HepG2 (cell line): ENCODE measurements around the gene UBE2G2.

Experiments used
- ATF2 ChIP-seq: sonication (generic); formaldehyde crosslinking; IDR thresholded peaks from 2 replicates; pipeline ENCODE4 v1.4.0; 2020; ENCODE audit warnings: missing genetic modification reagents
- EED ChIP-seq: sonication (generic); formaldehyde crosslinking; IDR thresholded peaks from 2 replicates; pipeline ENCODE4 v1.5.0; 2020; ENCODE audit warnings: mild to moderate bottlenecking, missing genetic modification reagents
- PHF20 ChIP-seq: sonication (generic); formaldehyde crosslinking; IDR thresholded peaks from 2 replicates; pipeline ENCODE4 v1.5.0; 2020; ENCODE audit warnings: mild to moderate bottlenecking, missing genetic modification reagents
- TAF1 ChIP-seq: sonication (generic); formaldehyde crosslinking; IDR thresholded peaks from 2 replicates; pipeline ENCODE4 v1.4.0; 2020; ENCODE audit warnings: missing genetic modification reagents
- TERF1 ChIP-seq: sonication (generic); formaldehyde crosslinking; IDR thresholded peaks from 2 replicates; pipeline ENCODE4 v1.8.0; 2022; ENCODE audit warnings: mild to moderate bottlenecking, missing genetic modification reagents, moderate library complexity
- ZNF550 ChIP-seq: sonication (generic); formaldehyde crosslinking; IDR thresholded peaks from 2 replicates; pipeline ENCODE4 v1.4.0; 2020; ENCODE audit warnings: mild to moderate bottlenecking, missing genetic modification reagents, borderline replicate concordance

GRCh38 chr21:44763050-44763378, 38.6 kb downstream of the UBE2G2 start:
- TF ChIP-seq PHF20 (no peak), ZNF550 (CRISPR knock-in tag) (no peak), TAF1 (no peak), EED (CRISPR knock-in tag) (no peak), TERF1 (CRISPR knock-in tag) (no peak), ATF2 (no peak)
